KBM-7 (cell line): ENCODE measurements around the gene MAN1C1.

Experiments used
- DNase-seq: peaks from one replicate; pipeline ENCODE4 v3.0.0-alpha.2; 2015
- in situ Hi-C: fragments of 300-500 bp; cut with MboI; formaldehyde crosslinking; loops from 2 replicates; pipeline ENCODE4 v1.14.3; 2020; ENCODE audit warnings: low sequenced_read_pairs, low pct_unique_long_range_greater_than_20kb, mixed read lengths

The MAN1C1 gene

GRCh38 chr1:25701030-25701785 is 84.6 kb downstream of the MAN1C1 start:
- DNase-seq, result no peak
- in situ Hi-C loops, result no loop called here

DNA sequence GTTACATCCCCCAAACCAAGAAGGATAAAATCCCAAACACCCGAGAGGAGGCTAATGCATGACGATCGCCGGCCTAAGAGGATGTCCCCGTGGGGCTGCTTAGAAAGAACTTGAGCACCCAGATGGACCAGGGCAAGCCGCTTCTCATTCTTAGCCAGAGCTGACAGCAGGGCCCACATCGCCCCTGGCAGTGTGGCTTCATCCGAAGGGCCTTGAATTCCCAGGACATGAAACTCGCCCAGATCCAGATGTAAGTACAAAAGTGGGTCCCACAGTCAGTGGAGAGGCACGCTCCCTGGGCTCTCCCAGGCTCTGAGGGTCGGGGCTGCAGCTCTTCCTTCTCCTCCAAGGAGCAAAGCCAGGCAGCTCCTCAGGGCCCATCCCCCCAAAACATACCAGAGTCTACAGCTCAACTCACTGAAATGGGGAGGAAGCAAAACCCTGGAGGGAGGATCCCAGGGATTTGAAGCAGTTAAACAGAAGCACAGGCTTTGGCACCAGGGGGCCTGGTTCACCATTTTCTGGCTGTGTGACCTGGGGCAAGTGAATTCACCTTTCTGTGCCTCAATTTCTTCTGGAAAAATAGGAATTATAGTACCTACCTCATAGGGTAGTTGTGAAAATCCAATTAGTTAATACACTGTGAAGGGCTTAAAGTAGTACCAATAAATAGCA is 85.6 kb downstream of the MAN1C1 start:
- no peak for DNase-seq
- in situ Hi-C loops, result no loop called here

DNA sequence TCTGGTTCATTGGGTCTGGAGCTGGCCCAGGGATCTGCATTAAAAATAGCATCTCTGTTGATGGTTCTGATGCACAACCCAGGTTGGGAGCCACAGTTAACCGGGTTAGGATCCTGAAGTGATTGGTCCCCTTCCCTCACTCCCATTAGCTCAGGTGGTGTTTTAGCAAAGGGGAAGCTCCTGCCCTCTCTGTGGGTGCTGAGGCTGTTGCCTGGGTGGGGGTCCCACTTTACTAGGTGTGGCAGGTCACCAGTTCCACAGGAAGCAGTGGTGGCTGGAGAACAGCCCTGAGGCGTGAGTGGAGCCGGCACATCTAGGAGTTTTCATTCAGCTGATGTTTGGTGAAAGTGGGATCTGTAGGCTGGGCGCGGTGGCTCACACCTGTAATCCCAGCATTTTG is 86.5 kb downstream of the MAN1C1 start:
- in situ Hi-C loops, result no loop called here
- DNase-seq, result no peak

DNA sequence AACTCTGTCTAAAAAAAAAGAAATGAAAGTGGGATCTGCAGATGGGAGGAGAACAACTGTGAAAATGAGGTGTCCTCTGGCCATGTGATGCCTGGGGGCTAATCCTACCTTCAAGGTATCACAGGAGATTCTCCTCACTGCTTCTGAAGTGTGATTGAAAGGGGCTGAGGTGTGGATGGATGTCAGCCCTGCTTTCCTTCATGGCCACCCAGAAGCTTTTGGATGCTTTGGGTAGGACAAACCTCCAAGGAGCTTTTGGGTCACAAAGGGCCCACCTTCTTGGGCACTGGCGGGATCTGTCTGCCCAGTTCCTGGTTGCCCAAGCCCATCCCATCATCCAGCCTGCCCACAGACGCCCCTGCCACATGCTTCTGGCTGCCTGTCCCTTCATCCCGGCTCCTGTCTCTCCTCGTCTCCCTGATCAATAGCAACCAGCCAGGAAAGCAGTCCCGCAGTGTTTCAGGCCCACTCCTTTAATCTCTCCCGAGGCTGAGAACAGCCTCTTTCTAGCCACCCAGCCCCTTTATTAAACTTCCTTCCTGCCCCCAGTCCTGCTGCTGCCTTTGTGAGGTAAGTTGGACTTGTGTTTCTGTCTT is 87.2 kb downstream of the MAN1C1 start:
- DNase-seq, result no peak
- in situ Hi-C loops, result no loop called here

- DNase-seq, result peak; percentile 31
- in situ Hi-C loops, result no loop called here
Measured at GRCh38 chr1:25704267-25704691, 87.7 kb downstream of the MAN1C1 start.

DNA sequence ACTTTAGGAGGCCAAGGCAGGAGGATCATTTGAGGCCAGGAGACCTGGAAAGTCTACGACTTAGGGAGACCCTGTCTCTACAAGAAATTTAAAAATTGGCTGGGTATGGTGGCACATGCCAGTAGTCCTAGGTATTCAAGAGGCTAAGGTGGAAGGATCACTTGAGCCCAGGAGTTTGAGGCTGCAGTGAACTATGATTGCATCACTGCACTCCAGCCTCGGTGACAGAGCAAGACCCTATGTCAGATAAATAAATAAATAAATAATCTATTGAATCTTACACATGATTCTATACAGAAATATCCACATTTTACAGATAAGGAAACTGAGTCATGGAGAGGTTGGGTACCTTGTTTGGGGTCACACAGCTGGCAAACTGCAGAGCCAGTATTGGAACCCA is 89.1 kb downstream of the MAN1C1 start:
- in situ Hi-C loops, result no loop called here
- no peak for DNase-seq

- DNase-seq, result no peak
- in situ Hi-C loops, result no loop called here
Measured at GRCh38 chr1:25706146-25707089, 89.8 kb downstream of the MAN1C1 start.

DNA sequence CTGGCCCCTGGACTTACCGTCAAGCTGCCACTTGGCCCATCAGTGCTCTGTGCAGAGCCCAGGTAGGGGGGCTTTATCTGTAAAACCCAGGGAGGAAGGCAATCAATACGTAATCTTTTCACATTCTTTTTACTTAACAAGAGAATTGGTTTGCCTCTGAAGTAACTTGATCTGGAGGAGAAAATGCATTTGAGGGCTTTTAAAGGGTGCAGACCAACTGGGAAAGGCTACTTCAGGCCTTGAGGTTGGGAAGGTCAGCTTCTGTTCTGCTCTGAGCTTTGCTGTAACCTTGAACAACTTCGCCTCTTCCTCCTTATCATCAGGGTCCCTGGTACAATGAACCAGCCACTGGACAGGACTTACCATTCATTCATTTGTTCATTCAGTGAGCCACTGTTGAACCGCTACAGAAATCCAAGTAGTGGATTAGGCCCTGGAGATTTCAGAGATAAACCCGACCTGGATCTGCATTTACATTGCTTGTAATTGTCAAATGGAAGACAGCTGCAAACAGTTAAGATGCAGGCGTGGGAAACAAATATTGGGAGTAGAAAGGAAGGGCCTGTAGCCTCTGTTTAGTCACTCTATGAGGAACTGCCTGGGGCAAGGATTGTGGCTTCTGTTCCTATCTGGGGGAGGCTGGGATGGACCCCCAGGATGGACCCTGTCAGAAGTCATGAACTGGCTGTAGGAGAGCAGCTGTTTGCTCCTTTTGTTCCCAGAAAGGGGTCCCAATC is 90.9 kb downstream of the MAN1C1 start:
- in situ Hi-C loops, result no loop called here
- no peak for DNase-seq

DNA sequence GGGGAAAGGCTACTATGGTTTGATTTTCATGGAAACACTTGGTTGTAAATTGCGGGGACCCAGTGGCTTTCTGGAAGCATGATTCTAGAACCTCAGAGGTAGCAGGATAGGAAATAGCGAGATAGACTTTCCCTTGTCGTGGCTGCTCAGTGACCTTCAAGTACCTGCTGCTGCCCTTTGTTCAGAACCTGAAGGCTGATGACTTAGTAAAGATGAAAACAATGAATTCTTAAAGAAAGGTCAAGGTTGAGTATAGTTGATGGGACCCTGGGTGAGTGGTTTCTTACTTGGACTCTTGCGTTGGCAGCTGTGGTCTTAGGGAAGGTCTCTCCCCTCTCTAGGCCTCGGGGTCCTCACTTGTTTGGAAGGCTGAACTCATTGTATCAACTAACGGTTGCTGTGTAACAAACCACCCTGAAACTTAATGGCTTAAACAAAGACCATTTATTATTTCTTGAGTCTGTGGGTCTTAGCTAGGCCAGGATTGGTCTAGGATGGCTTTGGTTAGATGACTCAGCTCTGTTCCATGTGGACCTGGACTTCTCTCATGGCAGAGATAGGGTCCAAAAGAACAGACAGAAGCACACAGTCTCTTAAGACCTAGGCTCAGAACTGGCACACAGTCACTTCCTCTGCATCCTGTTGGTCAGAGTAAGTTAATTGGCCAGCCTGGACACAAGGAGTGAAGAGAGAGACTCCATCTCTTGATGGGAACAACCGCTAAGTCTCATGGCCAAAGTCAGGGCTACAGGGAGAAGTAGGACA is 94.2 kb downstream of the MAN1C1 start:
- no peak for DNase-seq
- in situ Hi-C loops, result no loop called here

GRCh38 chr1:25711555-25712298 is 95.1 kb downstream of the MAN1C1 start:
- no peak for DNase-seq
- in situ Hi-C loops, result no loop called here

DNA sequence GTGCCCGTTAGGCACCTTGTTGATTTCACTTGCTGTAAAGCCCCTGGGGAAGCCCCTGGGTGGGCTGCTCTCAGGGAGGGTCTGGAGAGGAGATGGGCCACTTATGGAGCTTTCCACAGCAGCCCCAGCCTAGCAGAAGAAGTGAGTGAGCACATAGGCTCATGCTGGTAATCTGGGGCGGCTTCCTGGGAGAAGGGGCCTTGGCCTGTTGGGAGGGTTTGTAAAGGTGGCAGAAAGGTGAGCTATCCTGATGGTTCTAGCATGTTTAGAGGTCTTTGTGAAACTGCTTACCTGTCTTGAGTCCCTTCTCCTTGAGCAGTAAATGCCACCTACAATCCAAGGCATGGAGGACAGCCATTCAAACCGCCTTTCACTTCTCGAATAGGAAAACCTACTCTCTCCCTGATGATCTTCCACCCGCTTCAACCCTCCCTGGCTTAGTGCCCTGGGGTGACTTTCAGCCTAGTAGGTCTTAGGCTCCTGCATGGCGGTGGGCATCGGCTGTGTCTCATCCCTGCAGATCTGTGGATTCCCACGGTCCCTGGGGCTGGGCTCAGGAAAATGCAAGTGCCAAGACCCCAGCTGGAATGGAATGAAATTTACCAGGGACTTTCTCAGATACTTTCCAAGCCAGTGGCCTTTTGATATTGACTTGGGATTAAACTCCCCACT is 95.8 kb downstream of the MAN1C1 start:
- in situ Hi-C loops, result no loop called here
- DNase-seq, result no peak

GRCh38 chr1:25713961-25714360 is 97.4 kb downstream of the MAN1C1 start:
- in situ Hi-C loops, result no loop called here
- no peak for DNase-seq

DNA sequence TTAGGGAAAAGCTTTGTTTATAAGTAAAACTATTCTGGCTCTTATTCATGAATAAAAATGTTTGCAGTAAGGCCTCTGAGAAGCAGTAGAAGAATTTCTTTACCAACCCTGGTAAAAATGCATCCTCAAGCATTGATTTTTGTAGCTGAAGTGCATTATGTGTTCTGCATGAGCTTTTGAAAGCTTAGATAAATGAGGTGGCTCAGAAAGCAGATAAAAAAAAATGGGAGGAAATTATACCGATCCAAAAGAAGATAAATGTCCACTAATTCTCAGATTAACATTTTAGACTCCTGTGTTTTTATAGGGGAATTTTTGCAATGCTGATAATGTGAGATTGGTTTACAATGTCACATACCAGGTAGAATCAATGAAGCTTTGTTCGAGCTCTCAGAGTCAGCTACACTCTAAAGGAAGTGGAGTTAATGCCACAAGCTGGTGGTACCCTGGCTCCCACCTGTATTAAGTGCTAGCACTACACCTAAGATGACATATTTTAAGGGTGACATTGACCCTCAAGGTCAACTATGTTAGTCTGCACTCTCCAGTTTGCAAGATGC is 97.9 kb downstream of the MAN1C1 start:
- DNase-seq, result no peak
- in situ Hi-C loops, result no loop called here

DNA sequence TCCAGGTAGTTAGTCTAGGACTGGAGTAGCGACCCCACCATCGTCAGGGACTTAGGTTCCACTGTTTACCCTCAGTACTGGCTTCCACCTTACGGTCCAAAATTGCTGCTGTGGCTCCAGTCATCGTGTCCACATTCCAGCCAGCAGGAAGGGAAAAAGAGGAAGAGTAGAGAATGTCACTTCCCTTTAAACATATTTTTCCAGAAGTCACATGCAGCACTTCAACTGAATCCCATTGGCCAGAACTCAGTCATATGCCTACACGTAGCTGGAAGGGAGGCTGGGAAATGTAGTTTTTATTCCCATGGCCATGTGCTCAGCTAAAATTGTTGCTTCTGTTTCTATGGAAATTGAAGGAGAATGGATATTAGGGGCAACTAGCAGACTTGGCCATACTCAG is 99.3 kb downstream of the MAN1C1 start:
- in situ Hi-C loops, result no loop called here
- peak; percentile 45 for DNase-seq

- in situ Hi-C loops, result no loop called here
- DNase-seq, result no peak
Measured at GRCh38 chr1:25716320-25716719, 99.7 kb downstream of the MAN1C1 start.

DNA sequence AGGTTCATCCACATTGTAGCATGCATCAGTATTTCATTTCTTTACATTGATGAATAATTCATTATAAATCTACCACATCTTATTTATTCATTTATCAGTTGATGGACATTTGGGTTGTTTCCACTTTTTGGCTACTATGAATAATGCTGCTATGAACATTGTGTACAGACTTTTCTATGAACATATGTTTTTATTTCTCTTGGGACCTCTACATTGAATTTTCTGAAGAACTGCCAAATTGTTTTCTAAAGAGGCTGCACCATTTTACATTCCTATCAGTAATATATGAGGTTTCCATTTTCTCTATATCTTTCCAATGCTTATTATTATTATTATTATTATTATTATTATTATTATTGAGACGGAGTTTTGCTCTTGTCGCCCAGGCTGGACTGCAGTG is 102.1 kb downstream of the MAN1C1 start:
- no peak for DNase-seq
- in situ Hi-C loops, result no loop called here

DNA sequence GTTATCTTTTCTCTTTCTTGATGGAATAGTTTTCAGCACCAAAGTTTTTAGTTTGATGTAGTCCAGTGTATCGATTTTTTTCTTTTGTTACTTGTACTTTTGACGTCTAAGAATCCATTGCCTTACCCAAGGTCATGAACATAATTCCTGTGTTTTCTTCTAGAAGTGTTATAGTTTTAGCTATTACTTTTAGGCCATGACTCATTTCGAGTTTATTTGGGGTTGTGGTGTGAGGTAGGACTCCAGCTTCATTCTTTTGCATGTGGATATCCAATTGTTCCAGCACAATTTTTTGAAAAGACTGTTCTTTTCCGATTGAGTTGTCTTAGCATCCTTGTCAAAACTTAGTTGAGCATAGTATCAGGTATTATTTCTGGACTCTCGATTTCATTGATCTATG is 104.0 kb downstream of the MAN1C1 start:
- no peak for DNase-seq
- in situ Hi-C loops, result no loop called here
